SU-DHL-6 (cell line): ENCODE results near the gene INO80D.
"Not testable (repeated sequence)": the region's sequence is repeated elsewhere in the genome, so short reads cannot be mapped to it uniquely, and the experiment has no call there.

ENCODE experiments used
- H2AFZ ChIP-seq: fragments of 200-600 bp; sonication (generic); 2 replicates; pipeline ENCODE4 v1.6.1; 2014; ENCODE audit warnings: low read depth, mild to moderate bottlenecking, moderate library complexity, mixed read lengths, antibody characterized with exemption, low read length; ENCODE audit not compliant: severe bottlenecking
- H3F3A ChIP-seq: fragments of 200-600 bp; shearing (Covaris generic); 2 replicates; pipeline ENCODE4 v1.6.0; 2016; ENCODE audit warnings: antibody characterized with exemption, mild to moderate bottlenecking; ENCODE audit not compliant: insufficient read depth
- H3K27ac ChIP-seq: fragments of 200-600 bp; sonication (generic); 2 replicates; pipeline ENCODE4 v1.5.1; 2016; ENCODE audit warnings: low read depth, mild to moderate bottlenecking, low read length, moderate library complexity, mixed read lengths
- H3K27me3 ChIP-seq: fragments of 200-600 bp; sonication (generic), shearing (Covaris generic); 2 replicates; pipeline ENCODE4 v1.6.0; 2014; ENCODE audit warnings: mild to moderate bottlenecking, low read length
- H3K36me3 ChIP-seq: fragments of 200-600 bp; sonication (generic); 2 replicates; pipeline ENCODE4 v1.6.1; 2014; ENCODE audit warnings: mild to moderate bottlenecking, low read length, mixed read lengths
- H3K4me2 ChIP-seq: fragments of 300-600, 200-600 bp; shearing (Covaris generic), sonication (generic); 2 replicates; pipeline ENCODE4 v1.6.0; 2014; ENCODE audit warnings: low read length, low read depth, mild to moderate bottlenecking; ENCODE audit not compliant: poor library complexity, severe bottlenecking
- H3K4me3 ChIP-seq: fragments of 200-600 bp; sonication (generic); 2 replicates; pipeline ENCODE4 v1.5.1; 2014; ENCODE audit warnings: antibody characterized with exemption, low read length, mild to moderate bottlenecking, mixed read lengths; ENCODE audit not compliant: insufficient read depth, poor library complexity, severe bottlenecking
- H3K79me2 ChIP-seq: fragments of 200-600 bp; sonication (generic); 2 replicates; pipeline ENCODE4 v1.6.1; 2014; ENCODE audit warnings: mild to moderate bottlenecking, low read length, moderate library complexity; ENCODE audit not compliant: insufficient read depth
- H3K9ac ChIP-seq: fragments of 200-600 bp; sonication (generic); 2 replicates; pipeline ENCODE4 v1.7.0; 2014; ENCODE audit warnings: mild to moderate bottlenecking, low read length
- H3K9me2 ChIP-seq: fragments of 200-600 bp; sonication (generic); replicated peaks from 2 replicates; pipeline ENCODE4 v1.6.1; 2014; ENCODE audit warnings: low read length; ENCODE audit not compliant: insufficient read depth
- H3K9me3 ChIP-seq: fragments of 200-600 bp; sonication (generic); 2 replicates; pipeline ENCODE4 v1.6.1; 2014; ENCODE audit warnings: low read length, mixed read lengths; ENCODE audit not compliant: insufficient read depth
- H4K20me1 ChIP-seq: fragments of 200-600 bp; sonication (generic); 2 replicates; pipeline ENCODE4 v1.6.1; 2014; ENCODE audit warnings: low read depth, mild to moderate bottlenecking, antibody characterized with exemption, low read length, moderate library complexity, mixed read lengths
- CTCF ChIP-seq: fragments of 200-600 bp; sonication (generic); IDR thresholded peaks from one replicate; pipeline ENCODE4 v1.5.1; 2017; ENCODE audit warnings: antibody characterized with exemption, mild to moderate bottlenecking, low read length, moderate library complexity; ENCODE audit not compliant: insufficient read depth, poor library complexity, severe bottlenecking
- EZH2phosphoT487 ChIP-seq: fragments of 200-600 bp; sonication (generic), shearing (Covaris generic); conservative IDR thresholded peaks from 2 replicates; pipeline ENCODE4 v1.6.1; 2018; ENCODE audit warnings: mild to moderate bottlenecking, antibody characterized with exemption, low read length, moderate library complexity, mixed read lengths

INO80D gene

GRCh38 chr2:205989271-205990071 lies 96.5 kb downstream of the INO80D start:
- Histone ChIP-seq H3K9me3 (no peaks in the 10 kb centered on the region), H3K9ac (no peak overlapping the region), H3K27ac (no peak overlapping the region), H3K79me2 (no peaks in the 10 kb centered on the region), H3K36me3 (0 out of 2 replicates have a peak, but pooled peaks cover 3% of the 10 kb centered on the region), H3F3A (no peaks in the 10 kb centered on the region), H2AFZ (no peak overlapping the region), H3K4me3 (no peak overlapping the region), H3K4me2 (no peak overlapping the region), H4K20me1 (no peaks in the 10 kb centered on the region), H3K27me3 (no peaks in the 10 kb centered on the region), H3K9me2 (no peaks in the 10 kb centered on the region)
- TF ChIP-seq EZH2phosphoT487 (no peak), CTCF (no peak)

GRCh38 chr2:205988681-205989080 lies 97.3 kb downstream of the INO80D start:
- not testable (repeated sequence) for H3K4me2 ChIP-seq, H2AFZ ChIP-seq, H3K9ac ChIP-seq, H3F3A ChIP-seq, H3K9me3 ChIP-seq, H4K20me1 ChIP-seq, H3K79me2 ChIP-seq, H3K9me2 ChIP-seq, H3K27me3 ChIP-seq, H3K36me3 ChIP-seq, H3K4me3 ChIP-seq, H3K27ac ChIP-seq

GRCh38 chr2:205988274-205988673 lies 97.7 kb downstream of the INO80D start:
- no peaks in the 10 kb centered on the region for H4K20me1 ChIP-seq
- H3K79me2 ChIP-seq: no peaks in the 10 kb centered on the region
- no peaks in the 10 kb centered on the region for H3K9me3 ChIP-seq
- H3K9ac ChIP-seq: no peak overlapping the region
- no peaks in the 10 kb centered on the region for H3K27me3 ChIP-seq
- no peak overlapping the region for H3K4me3 ChIP-seq
- 0 out of 2 replicates have a peak, but pooled peaks cover 3% of the 10 kb centered on the region for H3K36me3 ChIP-seq
- no peaks in the 10 kb centered on the region for H3K9me2 ChIP-seq
- H3F3A ChIP-seq: no peaks in the 10 kb centered on the region
- no peak overlapping the region for H2AFZ ChIP-seq
- H3K4me2 ChIP-seq: no peak overlapping the region
- TF ChIP-seq EZH2phosphoT487 (no peak), CTCF (no peak)
- H3K27ac ChIP-seq: no peak overlapping the region

DNA sequence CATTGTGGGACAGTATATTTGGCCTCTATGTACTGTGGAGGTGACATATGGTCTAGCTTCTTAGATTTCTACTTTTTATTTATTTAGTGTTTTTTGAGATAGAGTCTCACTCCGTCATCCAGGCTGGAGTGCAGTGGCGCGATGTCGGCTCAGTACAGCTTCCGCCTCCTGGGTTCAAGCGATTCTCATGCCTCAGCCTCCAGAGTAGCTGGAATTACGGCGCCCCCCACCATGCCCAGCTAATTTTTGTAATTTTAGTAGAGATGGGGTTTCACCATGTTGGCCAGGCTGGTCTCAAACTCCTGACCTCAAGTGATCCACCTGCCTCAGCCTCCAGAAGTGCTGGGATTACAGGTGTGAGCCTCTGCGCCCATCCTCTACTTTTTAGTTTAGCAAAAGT lies 99.6 kb downstream of the INO80D start:
- not testable (repeated sequence) for H3K4me3 ChIP-seq, H3K79me2 ChIP-seq, H3K4me2 ChIP-seq, H2AFZ ChIP-seq, H3K9me3 ChIP-seq, H4K20me1 ChIP-seq, H3K36me3 ChIP-seq, H3K9me2 ChIP-seq, H3K27me3 ChIP-seq, H3K27ac ChIP-seq, H3F3A ChIP-seq, H3K9ac ChIP-seq
